NCI-H2171 treated with DMSO at 0.1 percent for 48 hours (cell line): Measurements from ENCODE around the gene MGMT.
A peak's percentile ranks its signal among the peaks of the same experiment; 100 is the strongest.

ENCODE experiments used
- DNase-seq: peaks from one replicate; lab custom pipeline; 2025; lab: John Stamatoyannopoulos, UW

Gene MGMT

GRCh38 chr10:129624526-129624925 is 157.5 kb downstream of the MGMT start:
- no peak for DNase-seq

GRCh38 chr10:129626309-129626708 is 159.3 kb downstream of the MGMT start:
- DNase-seq: no peak

GRCh38 chr10:129626796-129627435 is 159.9 kb downstream of the MGMT start:
- peak; percentile 90 for DNase-seq

GRCh38 chr10:129627442-129627841 is 160.4 kb downstream of the MGMT start:
- no peak for DNase-seq

- DNase-seq: no peak
Measured at GRCh38 chr10:129628823-129629222, 161.8 kb downstream of the MGMT start.

GRCh38 chr10:129629911-129630310 is 162.9 kb downstream of the MGMT start:
- no peak for DNase-seq

- DNase-seq: peak; percentile 4
Measured at GRCh38 chr10:129631006-129631405, 164.0 kb downstream of the MGMT start.

- DNase-seq: no peak
Measured at GRCh38 chr10:129631870-129632623, 165.0 kb downstream of the MGMT start.

- no peak for DNase-seq
Measured at GRCh38 chr10:129637010-129637409, 170.0 kb downstream of the MGMT start.

- DNase-seq: peak; percentile 84
Measured at GRCh38 chr10:129637846-129638245, 170.8 kb downstream of the MGMT start.

GRCh38 chr10:129641351-129641750 is 174.3 kb downstream of the MGMT start:
- DNase-seq: no peak

- no peak for DNase-seq
Measured at GRCh38 chr10:129641982-129642381, 174.9 kb downstream of the MGMT start.

GRCh38 chr10:129642427-129642826 is 175.4 kb downstream of the MGMT start:
- no peak for DNase-seq

GRCh38 chr10:129643266-129643665 is 176.2 kb downstream of the MGMT start:
- DNase-seq: no peak

GRCh38 chr10:129645487-129645886 is 178.4 kb downstream of the MGMT start:
- no peak for DNase-seq

- DNase-seq: no peak
Measured at GRCh38 chr10:129646973-129647372, 179.9 kb downstream of the MGMT start.

- DNase-seq: no peak
Measured at GRCh38 chr10:129647590-129647989, 180.5 kb downstream of the MGMT start.

- DNase-seq: no peak
Measured at GRCh38 chr10:129648856-129649255, 181.8 kb downstream of the MGMT start.

- no peak for DNase-seq
Measured at GRCh38 chr10:129652021-129652420, 185.0 kb downstream of the MGMT start.

- DNase-seq: no peak
Measured at GRCh38 chr10:129652521-129653201, 185.6 kb downstream of the MGMT start.

- no peak for DNase-seq
Measured at GRCh38 chr10:129653428-129653827, 186.4 kb downstream of the MGMT start.

GRCh38 chr10:129653861-129654260 is 186.8 kb downstream of the MGMT start:
- DNase-seq: no peak

- no peak for DNase-seq
Measured at GRCh38 chr10:129654461-129654860, 187.4 kb downstream of the MGMT start.
